PC-3 (cell line): ENCODE measurements around the gene SLC6A17. TPM values are rescaled to one million over a fixed set of nuclear protein-coding genes. Genes with fewer than 3 reads are reported as not detected.

Source experiments
- ATAC-seq: fragments of 200-7000 bp; cut with Tn5 transposase; 2 replicates; pipeline ENCODE4 v1.9.1; 2020; ENCODE audit warnings: mild to moderate bottlenecking, moderate library complexity
- BruUV-seq: library from RNA; stranded (reverse); fragments of 400-500 nt; replicated peaks from 2 replicates; lab custom pipeline; 2021; lab: Mats Ljungman, UMichigan
- CTCF ChIA-PET: fragments of 300-600 bp; sonication (Branson Sonifier 250); formaldehyde crosslinking; loops from one replicate; lab custom pipeline; 2022; ENCODE audit warnings: antibody characterized with exemption; lab: Charles Lee
- POLR2A ChIA-PET: fragments of 300-600 bp; sonication (Branson Sonifier 250); formaldehyde crosslinking; loops from one replicate; lab custom pipeline; 2022; ENCODE audit warnings: antibody characterized with exemption; ENCODE audit not compliant: unreplicated experiment; lab: Charles Lee
- DNase-seq: peaks from one replicate; pipeline ENCODE4 v3.0.0-alpha.2; 2015
- H2AFZ ChIP-seq: fragments of 300-600 bp; sonication (generic); 2 replicates; pipeline ENCODE4 v1.6.0; 2016; ENCODE audit warnings: antibody characterized with exemption, low read length
- H3F3A ChIP-seq: fragments of 300-600 bp; sonication (generic); one replicate; pipeline ENCODE4 v1.6.0; 2017; ENCODE audit warnings: antibody characterized with exemption, low read length, control low read depth, mild to moderate bottlenecking; ENCODE audit not compliant: unreplicated experiment
- H3K27ac ChIP-seq: fragments of 300-600 bp; sonication (generic); 2 replicates; pipeline ENCODE4 v1.5.1; 2016; ENCODE audit warnings: mild to moderate bottlenecking, low read length
- H3K27me3 ChIP-seq: fragments of 300-600 bp; sonication (generic); 2 replicates; pipeline ENCODE4 v1.6.1; 2016; ENCODE audit warnings: low read length, mixed read lengths
- H3K36me3 ChIP-seq: fragments of 300-600 bp; sonication (generic); 2 replicates; pipeline ENCODE4 v1.6.1; 2016; ENCODE audit warnings: low read depth, mixed run types, low read length, mixed read lengths
- H3K4me1 ChIP-seq: fragments of 300-600 bp; sonication (generic); 2 replicates; pipeline ENCODE4 v1.5.1; 2016; ENCODE audit warnings: low read length; ENCODE audit not compliant: insufficient read depth
- H3K4me2 ChIP-seq: fragments of 300-600 bp; sonication (generic); 2 replicates; pipeline ENCODE4 v1.6.0; 2016; ENCODE audit warnings: low read length
- H3K4me3 ChIP-seq: fragments of 300-600 bp; sonication (generic); 2 replicates; pipeline ENCODE4 v1.5.1; 2016; ENCODE audit warnings: mild to moderate bottlenecking, low read length, mixed read lengths
- H3K79me2 ChIP-seq: fragments of 300-600 bp; sonication (generic); 2 replicates; pipeline ENCODE4 v1.6.1; 2017; ENCODE audit warnings: low read length, mixed read lengths
- H3K9ac ChIP-seq: fragments of 300-600 bp; sonication (generic); 2 replicates; pipeline ENCODE4 v1.6.0; 2016; ENCODE audit warnings: mild to moderate bottlenecking, low read length
- H3K9me2 ChIP-seq: fragments of 300-600 bp; sonication (generic); replicated peaks from 2 replicates; pipeline ENCODE4 v1.6.1; 2016; ENCODE audit warnings: mixed run types, low read length, mixed read lengths
- H3K9me3 ChIP-seq: fragments of 300-600 bp; sonication (generic); 2 replicates; pipeline ENCODE4 v1.6.1; 2016; ENCODE audit warnings: low read length, mixed read lengths
- H4K20me1 ChIP-seq: fragments of 300-600 bp; sonication (generic); 2 replicates; pipeline ENCODE4 v1.6.1; 2016; ENCODE audit warnings: low read length, mixed read lengths
- EZH2 ChIP-seq: fragments of 300-600 bp; sonication (generic); IDR thresholded peaks from one replicate; pipeline ENCODE4 v1.6.1; 2017; ENCODE audit warnings: antibody characterized with exemption, mild to moderate bottlenecking, low read length; ENCODE audit not compliant: unreplicated experiment
- EZH2phosphoT487 ChIP-seq: fragments of 300-600 bp; sonication (generic); IDR thresholded peaks from 2 replicates; pipeline ENCODE4 v1.6.1; 2018; ENCODE audit warnings: mild to moderate bottlenecking, antibody characterized with exemption, low read length, borderline replicate concordance
- intact Hi-C: fragments of 100-400 bp; cut with micrococcal nuclease; formaldehyde crosslinking; loops from 2 replicates; pipeline ENCODE4 v1.9.0; 2023
- total RNA-seq: library from RNA; depleted of rRNA; stranded (reverse); fragments of >200 nt; gene quantifications from 2 replicates; pipeline ENCODE4 v1.2.3, GENCODE V29; 2014
- TF ChIP-seq, protein P1 (sequence below): fragments of 300-600 bp; sonication (generic); conservative IDR thresholded peaks from 2 replicates; pipeline ENCODE4 v1.5.1; 2017; ENCODE audit warnings: antibody characterized with exemption, low read depth, mild to moderate bottlenecking, low read length

The SLC6A17 gene
- total RNA-seq, 1 experiment from 2014 or later = not detected

DNA sequence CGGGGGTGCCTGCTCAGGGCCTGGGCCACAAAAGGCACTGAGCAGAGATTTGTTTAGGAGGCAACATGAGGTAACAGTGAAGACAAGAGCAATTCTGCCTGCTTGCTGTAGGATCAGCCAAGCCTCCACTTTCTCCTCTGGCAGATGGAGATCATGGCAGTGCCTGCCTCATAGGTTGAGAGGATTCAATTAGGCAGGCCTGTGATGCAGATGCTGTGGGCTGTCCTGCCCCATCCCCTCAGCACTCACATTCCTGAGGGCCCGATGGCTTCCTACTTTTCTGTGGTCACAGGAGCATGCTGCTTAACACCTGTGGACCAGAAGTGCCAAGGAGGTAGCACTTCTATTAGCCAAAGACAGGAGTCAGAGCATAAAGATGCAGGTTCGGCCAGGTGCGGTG, 39.2 kb upstream of the SLC6A17 start:
- intact Hi-C loops = no loop called here
- ChIA-PET CTCF (no interaction called here), POLR2A (no interaction called here)
- BruUV-seq = no TSS peak
- Histone ChIP-seq H3K4me2 (no peak overlapping the region), H4K20me1 (no peaks in the 10 kb centered on the region), H3K9ac (no peak overlapping the region), H2AFZ (no peak overlapping the region), H3K9me2 (no peaks in the 10 kb centered on the region), H3K9me3 (no peaks in the 10 kb centered on the region), H3K4me1 (no peaks in the 10 kb centered on the region), H3K27ac (no peak overlapping the region), H3F3A (no peaks in the 10 kb centered on the region), H3K27me3 (peaks cover 60% of the 10 kb centered on the region), H3K36me3 (no peaks in the 10 kb centered on the region), H3K79me2 (no peaks in the 10 kb centered on the region), H3K4me3 (no peak overlapping the region)
- DNase-seq (no peak), ATAC-seq (no peak)
- TF ChIP-seq EZH2 (no peak), EZH2phosphoT487 (no peak)
- TF ChIP-seq, protein P1, sequence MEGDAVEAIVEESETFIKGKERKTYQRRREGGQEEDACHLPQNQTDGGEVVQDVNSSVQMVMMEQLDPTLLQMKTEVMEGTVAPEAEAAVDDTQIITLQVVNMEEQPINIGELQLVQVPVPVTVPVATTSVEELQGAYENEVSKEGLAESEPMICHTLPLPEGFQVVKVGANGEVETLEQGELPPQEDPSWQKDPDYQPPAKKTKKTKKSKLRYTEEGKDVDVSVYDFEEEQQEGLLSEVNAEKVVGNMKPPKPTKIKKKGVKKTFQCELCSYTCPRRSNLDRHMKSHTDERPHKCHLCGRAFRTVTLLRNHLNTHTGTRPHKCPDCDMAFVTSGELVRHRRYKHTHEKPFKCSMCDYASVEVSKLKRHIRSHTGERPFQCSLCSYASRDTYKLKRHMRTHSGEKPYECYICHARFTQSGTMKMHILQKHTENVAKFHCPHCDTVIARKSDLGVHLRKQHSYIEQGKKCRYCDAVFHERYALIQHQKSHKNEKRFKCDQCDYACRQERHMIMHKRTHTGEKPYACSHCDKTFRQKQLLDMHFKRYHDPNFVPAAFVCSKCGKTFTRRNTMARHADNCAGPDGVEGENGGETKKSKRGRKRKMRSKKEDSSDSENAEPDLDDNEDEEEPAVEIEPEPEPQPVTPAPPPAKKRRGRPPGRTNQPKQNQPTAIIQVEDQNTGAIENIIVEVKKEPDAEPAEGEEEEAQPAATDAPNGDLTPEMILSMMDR = no peak

DNA sequence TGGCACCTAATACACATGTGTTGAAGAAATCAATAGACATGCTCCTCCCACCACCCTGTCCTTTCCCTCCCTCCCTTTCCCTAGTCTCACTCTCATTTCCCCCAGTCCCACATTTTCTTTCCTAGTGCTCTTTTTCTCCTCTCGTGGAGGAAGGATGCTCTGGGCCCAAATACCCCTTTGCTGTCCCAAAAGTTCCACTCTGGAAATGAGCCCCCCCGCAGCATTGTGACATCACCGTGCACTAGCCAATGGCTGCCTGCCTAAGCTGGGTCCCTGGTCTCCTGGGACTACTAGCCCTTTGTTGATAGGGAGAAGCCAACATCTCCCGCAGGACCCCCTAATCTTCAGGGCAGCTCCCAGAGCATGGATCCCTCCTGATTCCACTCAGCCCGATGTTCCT, 38.2 kb upstream of the SLC6A17 start, which contains the start of gene UBL4B:
TSS of gene UBL4B (plus strand) at position 301 of the 400 bp plus-strand sequence. CDS start at position 393, 92 bp downstream.
- BruUV-seq = no TSS peak
- ChIA-PET CTCF (no interaction called here), POLR2A (no interaction called here)
- DNase-seq (no peak), ATAC-seq (no peak)
- H3K9ac ChIP-seq = no peak within 1 kb of the TSS
- intact Hi-C loops = no loop called here
- no peak within 1 kb of the TSS for H3K27ac ChIP-seq
- no peaks in the 10 kb centered on the region for H3K9me3 ChIP-seq
- no peak within 1 kb of the TSS for H2AFZ ChIP-seq
- no peaks in the 10 kb centered on the region for H3K36me3 ChIP-seq
- H3K4me3 ChIP-seq = no peak within 1 kb of the TSS
- peaks cover 60% of the 10 kb centered on the region for H3K27me3 ChIP-seq
- H3K79me2 ChIP-seq = no peaks in the 10 kb centered on the region
- TF ChIP-seq EZH2phosphoT487 (no peak), EZH2 (no peak)
- TF ChIP-seq, protein P1 = no peak
- no peak within 1 kb of the TSS for H3K4me2 ChIP-seq
- H4K20me1 ChIP-seq = no peaks in the 10 kb centered on the region
- H3F3A ChIP-seq = no peaks in the 10 kb centered on the region
- no peaks in the 10 kb centered on the region for H3K4me1 ChIP-seq
- H3K9me2 ChIP-seq = no peaks in the 10 kb centered on the region

GRCh38 chr1:110112656-110113055, 37.6 kb upstream of the SLC6A17 start:
- H3K4me1 ChIP-seq = no peaks in the 10 kb centered on the region
- H3K27ac ChIP-seq = no peak overlapping the region
- peaks cover 60% of the 10 kb centered on the region for H3K27me3 ChIP-seq
- TF ChIP-seq EZH2 (no peak), EZH2phosphoT487 (no peak)
- TF ChIP-seq, protein P1 = no peak
- H3K79me2 ChIP-seq = no peaks in the 10 kb centered on the region
- H3K9me3 ChIP-seq = no peaks in the 10 kb centered on the region
- H2AFZ ChIP-seq = no peak overlapping the region
- DNase-seq (no peak), ATAC-seq (no peak)
- no peak overlapping the region for H3K4me3 ChIP-seq
- intact Hi-C loops = no loop called here
- no peaks in the 10 kb centered on the region for H4K20me1 ChIP-seq
- CTCF ChIA-PET = no interaction called here
- no peaks in the 10 kb centered on the region for H3F3A ChIP-seq
- H3K9ac ChIP-seq = no peak overlapping the region
- no peaks in the 10 kb centered on the region for H3K9me2 ChIP-seq
- BruUV-seq = no TSS peak
- POLR2A ChIA-PET = no interaction called here
- no peaks in the 10 kb centered on the region for H3K36me3 ChIP-seq
- no peak overlapping the region for H3K4me2 ChIP-seq
